Neuron (in vitro differentiated cells): ENCODE measurements around the gene TCF25.

ENCODE experiments used
- H2AFZ ChIP-seq: one replicate; pipeline ENCODE4 v1.6.1; 2013; ENCODE audit warnings: low read depth, mild to moderate bottlenecking, inconsistent platforms, low read length, moderate library complexity
- H3K27me3 ChIP-seq: one replicate; pipeline ENCODE4 v1.6.1; 2013; ENCODE audit warnings: low read length; ENCODE audit not compliant: insufficient read depth
- H3K36me3 ChIP-seq: one replicate; pipeline ENCODE4 v1.6.1; 2013; ENCODE audit warnings: low read length; ENCODE audit not compliant: insufficient read depth
- H3K4me1 ChIP-seq: one replicate; pipeline ENCODE4 v1.6.1; 2013; ENCODE audit warnings: low read length; ENCODE audit not compliant: insufficient read depth
- H3K4me3 ChIP-seq: 2 replicates; pipeline ENCODE4 v1.5.1; 2013; ENCODE audit warnings: mild to moderate bottlenecking, low read length, moderate library complexity
- H3K9me3 ChIP-seq: one replicate; pipeline ENCODE4 v1.6.1; 2013; ENCODE audit warnings: low read length

Gene TCF25

DNA sequence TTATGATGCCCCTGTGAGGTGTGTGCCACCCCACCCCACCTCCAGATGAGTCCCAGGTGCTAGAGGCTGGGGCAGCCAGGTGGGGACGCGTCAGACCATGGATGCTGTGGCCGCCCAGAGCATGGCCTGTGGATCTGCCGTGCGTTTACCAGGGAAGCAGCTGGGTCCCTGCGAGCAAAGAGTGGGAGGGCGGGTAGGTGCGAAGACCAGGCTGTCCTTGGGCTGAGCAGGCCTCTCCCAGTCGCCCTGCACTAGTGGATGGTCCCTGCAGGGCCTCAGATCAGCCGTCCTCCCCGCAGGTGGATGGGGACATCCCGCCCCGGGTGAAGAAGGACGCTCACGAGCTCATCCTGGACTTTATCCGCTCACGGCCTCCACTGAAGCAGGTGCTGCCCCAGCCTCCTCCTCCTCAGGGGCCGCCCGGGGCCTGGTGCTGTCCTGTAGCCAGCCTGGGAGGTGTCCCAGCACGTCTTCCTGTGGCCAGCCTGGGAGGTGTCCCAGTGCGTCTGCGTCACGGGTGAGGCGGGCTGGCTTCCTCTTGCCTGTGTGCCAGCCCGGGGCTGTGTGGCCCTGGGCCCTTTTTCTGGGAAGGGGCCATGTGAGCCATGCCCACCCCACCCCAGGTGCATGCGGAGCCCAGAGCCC, 18.0 kb upstream of the TCF25 start:
- H3K4me3 ChIP-seq, result no peak overlapping the region
- no peaks in the 10 kb centered on the region for H3K4me1 ChIP-seq
- peaks cover 30% of the 10 kb centered on the region for H3K36me3 ChIP-seq
- no peaks in the 10 kb centered on the region for H3K27me3 ChIP-seq
- peaks cover 3% of the 10 kb centered on the region for H3K9me3 ChIP-seq
- H2AFZ ChIP-seq, result no peak overlapping the region

DNA sequence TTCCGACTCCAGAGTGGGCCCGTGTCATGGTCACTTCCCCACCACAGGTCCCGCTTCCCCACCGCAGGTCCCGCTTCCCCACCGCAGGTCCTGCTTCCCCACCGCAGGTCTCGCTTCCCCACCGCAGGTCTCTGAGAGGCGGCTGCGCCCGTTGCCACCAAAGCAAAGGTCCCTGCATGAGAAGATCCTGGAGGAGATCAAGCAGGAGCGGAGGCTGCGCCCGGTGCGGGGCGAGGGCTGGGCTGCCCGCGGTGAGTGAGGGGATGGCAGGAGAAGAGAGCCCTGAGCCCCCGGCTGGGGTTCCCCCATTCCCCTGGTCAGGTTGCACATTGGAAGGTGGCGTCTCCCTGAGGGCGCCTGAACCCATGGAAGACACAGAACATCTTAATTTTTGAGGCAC, 17.4 kb upstream of the TCF25 start:
- Histone ChIP-seq H3K9me3 (peaks cover 3% of the 10 kb centered on the region), H2AFZ (no peak overlapping the region), H3K27me3 (no peaks in the 10 kb centered on the region), H3K36me3 (peaks cover 26% of the 10 kb centered on the region), H3K4me1 (no peaks in the 10 kb centered on the region), H3K4me3 (no peak overlapping the region)

DNA sequence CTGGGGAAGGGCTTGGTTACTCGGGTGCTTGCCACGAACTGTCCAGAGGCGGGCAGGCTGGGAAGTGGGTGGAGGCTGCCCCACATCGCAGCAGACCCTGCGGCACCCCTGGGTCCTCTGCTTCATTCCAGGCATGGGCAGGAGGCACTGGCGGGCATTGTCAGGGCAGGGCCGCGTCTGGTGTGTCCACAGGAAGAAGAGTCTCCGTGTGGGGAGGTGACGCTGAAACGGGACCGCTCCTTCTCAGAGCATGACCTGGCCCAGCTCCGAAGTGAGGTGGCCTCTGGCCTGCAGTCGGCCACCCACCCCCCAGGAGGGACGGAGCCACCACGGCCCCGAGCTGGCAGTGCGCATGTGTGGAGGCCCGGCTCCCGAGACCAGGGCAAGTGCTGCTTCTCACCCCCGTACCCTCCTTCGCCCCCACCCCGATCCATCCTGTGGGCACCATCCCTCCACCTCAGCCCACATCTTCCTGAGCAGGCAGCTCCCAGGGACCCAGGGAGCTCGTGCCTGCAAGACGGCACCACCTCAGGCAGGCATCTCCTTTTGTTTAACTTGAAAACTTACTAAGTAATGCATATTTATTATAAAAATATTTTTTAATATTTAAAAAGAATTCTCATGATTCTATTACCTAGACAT, 14.3 kb upstream of the TCF25 start:
- no peak overlapping the region for H2AFZ ChIP-seq
- H3K9me3 ChIP-seq, result no peaks in the 10 kb centered on the region
- no peaks in the 10 kb centered on the region for H3K27me3 ChIP-seq
- H3K36me3 ChIP-seq, result peaks cover 34% of the 10 kb centered on the region
- H3K4me3 ChIP-seq, result no peak overlapping the region
- H3K4me1 ChIP-seq, result no peaks in the 10 kb centered on the region

DNA sequence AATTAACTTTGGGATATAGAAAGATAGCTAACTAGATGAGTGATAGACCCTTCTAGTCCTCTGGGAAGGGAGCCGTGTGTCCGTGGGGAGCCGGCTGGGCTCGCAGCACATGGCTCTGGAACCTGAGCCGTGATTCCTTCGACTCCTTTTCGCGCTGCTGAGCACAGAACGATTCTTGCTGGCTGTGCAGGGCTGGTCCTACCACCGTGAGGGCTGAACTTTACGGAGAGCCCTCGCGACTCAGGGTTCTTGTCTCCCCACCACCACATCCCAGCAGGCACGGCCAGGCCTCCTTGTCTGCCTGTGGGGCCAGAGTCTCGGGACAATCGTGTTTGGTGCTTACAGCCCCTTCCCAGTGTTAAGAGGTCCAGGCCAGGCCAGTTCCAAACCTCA, 13.8 kb upstream of the TCF25 start:
- H3K27me3 ChIP-seq, result no peaks in the 10 kb centered on the region
- H3K4me3 ChIP-seq, result no peak overlapping the region
- no peaks in the 10 kb centered on the region for H3K4me1 ChIP-seq
- H2AFZ ChIP-seq, result no peak overlapping the region
- no peaks in the 10 kb centered on the region for H3K9me3 ChIP-seq
- H3K36me3 ChIP-seq, result peaks cover 35% of the 10 kb centered on the region

DNA sequence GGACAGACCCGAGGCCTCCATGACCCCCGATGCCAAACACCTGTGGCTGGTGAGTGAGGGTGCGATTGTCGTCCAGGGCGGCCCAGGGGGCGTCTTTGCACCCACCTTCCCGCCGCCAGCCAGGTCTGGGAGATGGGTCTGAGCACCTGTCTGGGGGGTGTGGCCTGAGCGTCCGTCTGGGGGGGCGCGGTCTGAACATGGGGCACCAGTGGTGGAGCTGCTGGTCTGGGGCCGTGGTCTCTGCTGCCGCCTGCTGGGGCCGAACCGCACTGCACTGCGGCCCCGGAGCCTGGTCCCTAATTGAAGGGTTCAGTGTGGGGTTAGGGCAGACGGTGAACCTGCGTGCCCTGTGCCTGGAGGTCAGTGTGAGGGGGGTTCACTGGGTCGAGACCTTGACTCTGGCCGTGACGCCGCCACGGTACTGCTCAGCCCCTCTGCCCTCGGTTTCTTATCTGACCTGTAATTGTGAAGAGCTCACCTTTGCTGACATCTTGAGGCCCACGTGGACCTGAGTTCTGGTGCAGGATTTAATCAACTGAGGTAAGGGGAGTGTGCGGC, 12.6 kb upstream of the TCF25 start:
- Histone ChIP-seq H2AFZ (no peak overlapping the region), H3K27me3 (no peaks in the 10 kb centered on the region), H3K36me3 (peaks cover 30% of the 10 kb centered on the region), H3K4me3 (no peak overlapping the region), H3K9me3 (no peaks in the 10 kb centered on the region), H3K4me1 (no peaks in the 10 kb centered on the region)

DNA sequence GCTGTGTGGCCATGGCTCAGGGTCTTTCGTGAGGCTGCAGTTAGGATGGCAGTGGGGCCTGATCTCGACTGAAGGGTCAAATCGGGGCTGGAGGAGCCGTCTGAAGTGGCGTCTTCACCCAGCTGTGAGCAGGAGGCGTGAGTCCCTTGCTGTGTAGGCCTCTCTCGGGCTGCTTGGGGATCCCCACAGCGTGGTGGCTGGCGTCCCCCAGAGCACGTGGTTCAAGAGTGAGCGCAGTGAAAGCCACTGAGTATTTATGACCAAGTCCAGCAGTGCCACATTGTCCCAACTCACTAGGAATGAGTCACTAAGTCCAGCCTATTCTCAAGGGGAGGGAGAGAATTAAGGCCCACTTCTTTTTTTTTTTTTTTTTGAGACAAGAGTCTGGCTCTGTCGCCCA, 11.7 kb upstream of the TCF25 start:
- H3K36me3 ChIP-seq, result peaks cover 29% of the 10 kb centered on the region
- H3K4me3 ChIP-seq, result no peak overlapping the region
- no peaks in the 10 kb centered on the region for H3K27me3 ChIP-seq
- no peaks in the 10 kb centered on the region for H3K4me1 ChIP-seq
- no peak overlapping the region for H2AFZ ChIP-seq
- H3K9me3 ChIP-seq, result no peaks in the 10 kb centered on the region

DNA sequence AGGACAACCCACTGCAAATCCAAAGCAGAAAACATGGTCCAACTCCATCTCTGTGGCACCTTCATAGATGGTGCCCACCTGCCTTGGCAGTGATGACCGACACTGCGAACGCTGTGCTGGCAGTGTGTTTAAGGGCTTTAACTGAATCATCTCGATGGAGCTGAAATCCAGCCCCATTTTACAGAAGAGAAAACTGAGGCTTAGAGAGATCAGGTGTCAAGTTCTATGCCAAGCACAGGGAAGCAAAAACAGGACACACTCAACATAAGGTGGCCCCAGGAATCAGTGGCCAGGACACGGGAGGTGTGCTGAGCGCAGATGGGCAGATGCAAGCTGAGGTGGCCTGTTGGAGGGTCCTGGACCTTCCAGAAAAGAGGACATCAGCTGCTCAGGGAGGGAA, 10.7 kb upstream of the TCF25 start:
- Histone ChIP-seq H2AFZ (no peak overlapping the region), H3K27me3 (no peaks in the 10 kb centered on the region), H3K9me3 (no peaks in the 10 kb centered on the region), H3K4me3 (no peak overlapping the region), H3K36me3 (peaks cover 26% of the 10 kb centered on the region), H3K4me1 (no peaks in the 10 kb centered on the region)

DNA sequence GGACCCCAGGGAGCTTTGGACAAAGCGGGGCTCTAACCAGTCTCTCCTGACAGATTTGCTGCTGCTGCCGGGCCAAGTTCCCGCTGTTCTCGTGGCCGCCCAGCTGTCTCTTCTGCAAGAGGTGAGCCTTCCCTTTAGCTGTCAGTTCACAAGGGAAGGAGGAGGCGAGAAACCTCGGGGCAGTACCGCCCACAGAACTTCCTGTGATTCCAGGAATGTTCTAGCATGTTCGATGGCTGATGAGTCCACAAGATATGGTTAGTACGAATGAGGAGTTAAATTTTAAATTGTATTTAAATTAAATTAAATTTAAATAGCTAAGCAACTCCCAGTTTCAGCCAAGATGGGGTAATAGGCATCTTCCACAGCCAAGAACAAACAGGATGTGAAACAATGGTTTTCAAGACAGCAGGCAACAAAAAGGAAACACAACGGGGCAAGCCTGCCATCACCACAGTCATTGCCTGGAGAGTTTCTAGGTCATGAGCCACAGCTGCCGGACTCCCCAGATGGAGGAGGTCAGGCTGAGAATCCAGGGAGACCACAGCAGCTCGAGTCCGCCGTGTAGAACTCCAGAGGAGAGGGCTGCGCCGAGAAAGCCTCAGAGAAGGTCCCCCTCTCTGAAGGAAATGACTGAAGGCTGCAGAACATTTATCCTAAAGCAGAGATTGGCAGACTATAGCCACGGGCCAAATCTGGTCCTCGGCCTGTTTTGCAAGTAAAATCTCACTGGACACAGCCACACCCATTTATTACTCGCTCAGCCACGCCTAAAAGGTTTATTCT, 9.5 kb upstream of the TCF25 start:
- Histone ChIP-seq H3K4me1 (no peaks in the 10 kb centered on the region), H3K36me3 (peaks cover 25% of the 10 kb centered on the region), H2AFZ (no peak overlapping the region), H3K9me3 (peaks cover 5% of the 10 kb centered on the region), H3K27me3 (no peaks in the 10 kb centered on the region), H3K4me3 (no peak overlapping the region)

DNA sequence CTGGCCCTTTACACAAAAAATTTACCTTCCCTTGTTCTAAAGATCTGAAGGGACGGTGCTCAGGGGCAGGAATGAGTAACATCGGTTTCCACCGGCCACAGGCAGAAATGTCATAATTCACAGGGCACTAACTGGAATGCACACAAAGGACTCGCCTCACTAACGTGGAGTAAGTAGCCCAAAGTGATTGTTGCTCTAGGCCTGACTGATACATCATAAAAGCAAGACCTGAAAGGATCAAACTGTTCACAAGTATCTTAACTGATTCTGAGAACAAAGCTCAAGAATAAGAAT, 8.9 kb upstream of the TCF25 start:
- Histone ChIP-seq H3K9me3 (peaks cover 5% of the 10 kb centered on the region), H3K4me3 (no peak overlapping the region), H2AFZ (no peak overlapping the region), H3K27me3 (no peaks in the 10 kb centered on the region), H3K36me3 (peaks cover 25% of the 10 kb centered on the region), H3K4me1 (no peaks in the 10 kb centered on the region)

DNA sequence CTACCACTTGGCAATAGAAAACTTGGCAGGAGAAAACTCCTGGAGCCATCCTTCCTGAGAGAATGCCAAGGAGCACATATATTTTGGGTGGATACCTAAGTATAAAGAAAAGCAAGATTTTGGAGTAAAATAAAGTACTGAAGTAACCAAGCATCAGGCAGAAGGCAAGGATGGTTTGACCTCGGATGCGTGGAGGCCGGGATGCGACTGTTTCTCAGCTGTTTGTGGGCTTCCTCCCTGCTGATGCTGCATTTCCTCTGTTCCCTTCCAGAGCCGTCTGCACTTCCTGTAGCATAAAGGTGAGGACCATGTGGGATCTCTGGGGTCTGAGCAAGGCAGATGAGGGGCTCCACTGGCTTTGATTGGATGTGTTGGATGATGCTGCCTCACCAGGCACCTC, 5.5 kb upstream of the TCF25 start:
- Histone ChIP-seq H3K4me3 (no peak overlapping the region), H3K9me3 (peaks cover 5% of the 10 kb centered on the region), H3K4me1 (no peaks in the 10 kb centered on the region), H3K27me3 (no peaks in the 10 kb centered on the region), H2AFZ (no peak overlapping the region), H3K36me3 (peaks cover 17% of the 10 kb centered on the region)

DNA sequence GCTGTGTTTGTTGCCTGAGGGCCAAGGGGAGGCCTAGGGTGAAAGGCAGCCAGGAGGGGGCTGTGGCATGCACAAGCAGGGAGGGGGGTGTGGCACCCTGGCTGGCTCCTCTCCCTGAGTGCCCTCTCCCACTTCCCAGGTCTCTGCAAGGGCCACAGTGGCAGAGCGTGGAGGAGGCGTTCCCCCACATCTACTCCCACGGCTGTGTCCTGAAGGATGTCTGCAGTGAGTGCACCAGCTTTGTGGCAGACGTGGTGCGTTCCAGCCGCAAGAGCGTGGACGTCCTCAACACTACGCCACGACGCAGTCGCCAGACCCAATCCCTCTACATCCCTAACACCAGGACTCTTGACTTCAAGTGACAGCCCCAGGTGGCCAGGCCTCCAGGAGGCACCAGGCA, 3.5 kb upstream of the TCF25 start:
- H2AFZ ChIP-seq, result no peak overlapping the region
- no peaks in the 10 kb centered on the region for H3K27me3 ChIP-seq
- H3K4me3 ChIP-seq, result no peak overlapping the region
- peaks cover 7% of the 10 kb centered on the region for H3K4me1 ChIP-seq
- H3K9me3 ChIP-seq, result peaks cover 5% of the 10 kb centered on the region
- peaks cover 8% of the 10 kb centered on the region for H3K36me3 ChIP-seq

DNA sequence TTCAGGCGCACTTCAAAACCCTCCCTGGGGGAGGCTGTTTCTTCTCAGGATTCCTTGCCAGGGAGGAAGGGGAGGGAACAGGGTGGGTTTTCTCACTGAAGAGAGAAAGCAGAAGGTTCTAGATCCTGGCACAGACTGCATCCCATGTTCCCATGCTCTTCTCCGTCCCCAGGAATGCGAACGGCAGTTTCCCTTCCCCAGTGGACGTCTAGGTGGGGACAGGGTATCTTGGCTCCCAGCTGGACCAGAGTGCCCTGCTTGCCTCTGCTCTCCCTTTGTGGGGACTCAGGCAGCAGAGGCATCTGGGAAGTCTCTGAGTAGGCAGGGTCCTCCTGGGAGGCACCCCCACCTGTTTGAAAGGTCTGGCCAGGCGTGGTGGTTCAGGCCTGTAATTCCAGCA, 3.0 kb upstream of the TCF25 start:
- Histone ChIP-seq H2AFZ (no peak overlapping the region), H3K4me1 (peaks cover 8% of the 10 kb centered on the region), H3K27me3 (no peaks in the 10 kb centered on the region), H3K4me3 (no peak overlapping the region), H3K36me3 (peaks cover 12% of the 10 kb centered on the region), H3K9me3 (peaks cover 5% of the 10 kb centered on the region)

DNA sequence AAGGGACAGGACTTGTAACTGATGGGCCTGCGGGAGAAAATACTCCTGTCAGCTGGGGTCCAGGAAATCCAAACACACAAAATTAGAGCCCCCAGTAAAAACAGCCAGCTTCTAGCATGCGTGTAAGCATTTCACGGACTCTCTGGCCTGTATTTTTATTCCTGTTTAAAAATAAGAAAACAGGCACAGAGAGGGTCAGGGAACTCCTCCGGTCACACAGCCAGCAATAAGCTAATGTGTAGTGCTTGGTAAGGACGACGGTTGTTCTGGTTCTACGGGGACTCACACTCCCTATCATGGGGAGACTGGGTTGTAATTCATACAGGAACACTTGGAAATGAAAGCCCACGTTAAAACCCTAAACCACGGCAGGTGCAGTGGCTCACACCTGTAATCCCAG, 1.5 kb upstream of the TCF25 start:
- no peak overlapping the region for H2AFZ ChIP-seq
- no peaks in the 10 kb centered on the region for H3K27me3 ChIP-seq
- H3K36me3 ChIP-seq, result peaks cover 21% of the 10 kb centered on the region
- no peak overlapping the region for H3K4me3 ChIP-seq
- peaks cover 5% of the 10 kb centered on the region for H3K9me3 ChIP-seq
- peaks cover 8% of the 10 kb centered on the region for H3K4me1 ChIP-seq
